HepG2 (cell line): ENCODE measurements around the gene TMEM95. TPM values are rescaled to one million over a fixed set of nuclear protein-coding genes. Genes with fewer than 3 reads are reported as not detected.

Experiments
- ATAC-seq: fragments of 200-7000 bp; cut with Tn5 transposase; 3 replicates; pipeline ENCODE4 v1.9.1; 2020; ENCODE audit warnings: mild to moderate bottlenecking, moderate library complexity
- BruUV-seq: library from RNA; stranded (reverse); fragments of 400-500 nt; replicated peaks from 2 replicates; lab custom pipeline; 2021; lab: Mats Ljungman, UMichigan
- CTCF ChIA-PET: fragments of 300-600 bp; formaldehyde crosslinking; extraction: SDS; loops from one replicate; lab custom pipeline; 2021; ENCODE audit warnings: low total read pairs, inconsistent platforms, low intra/inter-chr PET ratio; lab: Yijun Ruan, JAX
- POLR2A ChIA-PET: fragments of 350-600 bp; sonication (Branson Sonifier 250); formaldehyde crosslinking; loops from one replicate; lab custom pipeline; 2020; ENCODE audit warnings: antibody characterized with exemption, inconsistent platforms; lab: Yijun Ruan, JAX
- DNase-seq: peaks from one replicate; pipeline ENCODE4 v3.0.0-alpha.2; 2015; ENCODE audit warnings: low spot score
- FAIRE-seq: peaks from 3 replicates; lab custom pipeline; 2011; peaks lifted over from hg19 to GRCh38; lab: Jason Lieb, UNC
- H2AFZ ChIP-seq: one replicate; pipeline ENCODE4 v1.6.1; 2011; ENCODE audit warnings: low read length, inconsistent platforms
- H3K27ac ChIP-seq: fragments of 300-600 bp; 3 replicates; pipeline ENCODE4 v1.8.0; 2011; ENCODE audit warnings: mixed run types, mild to moderate bottlenecking, mixed read lengths, low read length, inconsistent platforms; ENCODE audit not compliant: insufficient read depth; ENCODE audit errors: extremely low read length
- H3K27me3 ChIP-seq, 2 experiments: fragments of 200-600 bp in 1 of 2; 2 replicates in 1 of 2; 3 replicates in 1 of 2; pipeline versions ENCODE4 v1.6.0 to v1.8.0; 2011; ENCODE audit warnings: low read length in 2 of 2, mild to moderate bottlenecking in 2 of 2, moderate library complexity in 2 of 2, inconsistent platforms in 1 of 2; ENCODE audit not compliant: insufficient read depth in 2 of 2, control insufficient read depth in 1 of 2
- H3K36me3 ChIP-seq, 2 experiments: fragments of 200-600 bp in 1 of 2; replicated peaks in 1 of 2; 2 replicates in 1 of 2; 3 replicates in 1 of 2; pipeline versions ENCODE4 v1.5.1 to v1.8.0; 2011; ENCODE audit warnings: low read length in 2 of 2, inconsistent platforms in 1 of 2; ENCODE audit not compliant: insufficient read depth in 2 of 2, control insufficient read depth in 1 of 2
- H3K4me1 ChIP-seq: 2 replicates; pipeline ENCODE4 v1.5.1; 2012; ENCODE audit warnings: low read length, inconsistent platforms; ENCODE audit not compliant: insufficient read depth
- H3K4me2 ChIP-seq: 2 replicates; pipeline ENCODE4 v1.6.0; 2011; ENCODE audit warnings: low read depth, low read length, inconsistent platforms
- H3K4me3 ChIP-seq, 3 experiments: fragments of 200-600 bp in 1 of 3; sonication (generic), shearing (Covaris generic) in 1 of 3; replicated peaks in 1 of 3; 2 replicates each; pipeline ENCODE4 v1.5.1; 2011 to 2016; ENCODE audit warnings: low read length in 3 of 3, inconsistent platforms in 2 of 3, low read depth in 2 of 3, mild to moderate bottlenecking in 2 of 3, control low read depth in 1 of 3, mixed read lengths in 1 of 3; ENCODE audit not compliant: insufficient read depth in 1 of 3
- H3K79me2 ChIP-seq: one replicate; pipeline ENCODE4 v1.6.1; 2011; ENCODE audit warnings: low read length, inconsistent platforms; ENCODE audit not compliant: insufficient read depth
- H3K9ac ChIP-seq: 2 replicates; pipeline ENCODE4 v1.6.0; 2011; ENCODE audit warnings: mild to moderate bottlenecking, low read depth, low read length, inconsistent platforms; ENCODE audit not compliant: insufficient read depth
- H3K9me3 ChIP-seq: 2 replicates; pipeline ENCODE4 v1.5.1; 2012; ENCODE audit warnings: mild to moderate bottlenecking, low read length
- H4K20me1 ChIP-seq: 2 replicates; pipeline ENCODE4 v1.6.0; 2011; ENCODE audit warnings: inconsistent platforms, mild to moderate bottlenecking, low read length, moderate library complexity; ENCODE audit not compliant: insufficient read depth
- ELF1 ChIP-seq: sonication (generic); formaldehyde crosslinking; IDR thresholded peaks from 2 replicates; pipeline ENCODE4 v1.4.0; 2020; ENCODE audit warnings: missing genetic modification reagents
- NCOA5 ChIP-seq: sonication (generic); formaldehyde crosslinking; IDR thresholded peaks from 2 replicates; pipeline ENCODE4 v1.4.0; 2020; ENCODE audit warnings: missing genetic modification reagents
- NPAS2 ChIP-seq: sonication (generic); formaldehyde crosslinking; IDR thresholded peaks from 2 replicates; pipeline ENCODE4 v1.8.0; 2022; ENCODE audit warnings: mild to moderate bottlenecking, missing genetic modification reagents, borderline replicate concordance
- SALL1 ChIP-seq: sonication (generic); formaldehyde crosslinking; IDR thresholded peaks from 2 replicates; pipeline ENCODE4 v1.8.0; 2022; ENCODE audit warnings: mild to moderate bottlenecking, missing genetic modification reagents
- ZNF543 ChIP-seq: sonication (generic); formaldehyde crosslinking; IDR thresholded peaks from 2 replicates; pipeline ENCODE4 v1.4.0; 2020; ENCODE audit warnings: mild to moderate bottlenecking, missing genetic modification reagents
- ZNF607 ChIP-seq: sonication (generic); formaldehyde crosslinking; IDR thresholded peaks from 2 replicates; pipeline ENCODE4 v1.5.1; 2020; ENCODE audit warnings: missing genetic modification reagents, mild to moderate bottlenecking, borderline replicate concordance
- ZNF615 ChIP-seq: sonication (generic); formaldehyde crosslinking; IDR thresholded peaks from 2 replicates; pipeline ENCODE4 v1.5.0; 2020; ENCODE audit warnings: mild to moderate bottlenecking, missing genetic modification reagents, borderline replicate concordance
- ZNF775 ChIP-seq: sonication (generic); formaldehyde crosslinking; IDR thresholded peaks from 2 replicates; pipeline ENCODE4 v1.4.0; 2020; ENCODE audit warnings: missing genetic modification reagents, mild to moderate bottlenecking, moderate library complexity, borderline replicate concordance
- WGBS: methylation state at CpG from one replicate; pipeline ENCODE4 v1.1.6; 2017; ENCODE audit warnings: low lambda C conversion rate; 5-methylcytosine and 5-hydroxymethylcytosine counted together
- in situ Hi-C: cut with HindIII; loops from 2 replicates; pipeline ENCODE4 v1.10.0; 2017; ENCODE audit warnings: low pct_unique_long_range_greater_than_20kb; ENCODE audit not compliant: extremely low pct_ligation_motif_present
- intact Hi-C: fragments of 100-400 bp; cut with micrococcal nuclease; formaldehyde crosslinking; loops from one replicate; pipeline ENCODE4 v1.10.0; 2022; ENCODE audit not compliant: unreplicated experiment
- polyA plus RNA-seq, 8 experiments: library from polyadenylated mRNA; depleted of rRNA in 3 of 8; stranded (reverse) in 7 of 8; unstranded in 1 of 8; fragments of >200 nt; fragmentation: Illumina TruSeq in 4 of 8; extraction: Trizol in 4 of 8; gene quantifications; 2 replicates each; pipeline versions ENCODE4 v1.2.1 to v1.2.3, GENCODE V29; 2011 to 2016; ENCODE audit warnings: low read depth in 4 of 8, missing spikeins in 1 of 8, mixed read lengths in 1 of 8; ENCODE audit not compliant: insufficient read depth in 1 of 8
- total RNA-seq, 5 experiments: library from RNA; depleted of rRNA; stranded (reverse); fragments of >200 nt; fragmentation: Illumina TruSeq; extraction: Trizol; gene quantifications; 2 replicates each; pipeline ENCODE4 v1.2.3, GENCODE V29; 2016; ENCODE audit warnings: low read depth in 1 of 5

The TMEM95 gene
- total and polyA plus RNA-seq, 2 of the 13 experiments (the other 11 are each of a cell fraction or from before 2014, with no cell fraction given) = not detected

DNA sequence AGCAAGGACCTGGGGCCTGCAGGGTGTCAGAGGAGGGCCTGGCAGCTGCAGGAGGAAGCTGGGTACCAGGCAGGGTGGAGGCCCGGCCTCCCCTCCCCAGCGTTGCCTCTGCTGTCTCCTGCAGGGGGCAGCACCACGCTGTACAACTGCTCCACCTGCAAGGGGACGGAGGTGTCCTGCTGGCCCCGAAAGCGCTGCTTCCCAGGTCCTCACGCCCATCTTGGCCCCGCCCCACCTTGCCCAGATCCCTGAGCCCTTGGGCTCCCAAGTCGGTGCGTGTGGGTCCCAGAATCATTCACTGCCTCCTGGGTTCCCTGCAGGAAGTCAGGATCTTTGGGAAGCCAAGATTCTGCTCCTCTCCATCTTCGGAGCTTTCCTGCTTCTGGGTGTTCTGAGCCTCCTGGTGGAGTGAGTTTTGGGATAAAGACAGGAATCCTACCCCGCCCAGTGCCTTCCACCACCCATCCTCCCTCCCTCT, 1.2 kb downstream of the TMEM95 start (continued):
- peak; percentile 33; the same call in 1 of the 2 replicates for TF ChIP-seq ELF1 (CRISPR knock-in tag)

DNA sequence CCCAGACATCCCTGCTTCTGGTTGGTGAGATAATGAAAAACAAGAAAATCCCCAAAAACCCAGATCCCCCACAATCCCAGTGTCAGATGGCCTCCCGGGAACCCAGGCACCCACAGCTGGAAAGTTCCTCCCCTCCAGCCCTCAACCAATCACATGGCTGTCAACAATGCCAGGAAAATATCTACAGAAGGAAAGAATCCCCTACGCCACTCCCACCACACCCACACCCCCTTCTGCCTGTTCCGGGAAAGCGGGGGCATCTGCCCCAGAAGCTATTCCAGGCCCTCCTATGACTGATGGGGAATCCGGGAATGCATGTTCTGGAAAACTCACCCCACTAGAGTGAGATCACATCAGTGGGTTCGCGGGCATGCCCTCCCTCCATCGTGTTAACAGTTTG, 1.8 kb downstream of the TMEM95 start:
- Histone ChIP-seq H3K27ac (no peak overlapping the region), H3K36me3 (no peaks in the 10 kb centered on the region), H3K4me2 (no peak overlapping the region), H3K9me3 (no peaks in the 10 kb centered on the region), H4K20me1 (no peaks in the 10 kb centered on the region), H3K79me2 (no peaks in the 10 kb centered on the region), H3K4me3 (no peak overlapping the region), H3K4me1 (peaks cover 26% of the 10 kb centered on the region), H3K9ac (no peak overlapping the region), H3K27me3 (peaks cover 0 to 11% of the 10 kb centered on the region in 2 experiments; a peak in 1 of 5 replicates), H2AFZ (no peak overlapping the region)
- BruUV-seq = no TSS peak
- no peak for DNase-seq
- FAIRE-seq = no peak
- POLR2A ChIA-PET = interaction anchor here (0.9 to 1.6 kb wide), 2 partner anchors 122 to 201 kb away, joined by 3 to 4 read pairs; partner anchors contain the start of gene ZBTB4
- intact Hi-C loops = loop anchor here (5.0 to 10.0 kb wide), 4 partner anchors 46 to 208 kb away; partner anchors contain the start of genes POLR2A, SENP3, SLC35G6 and TMEM256
- in situ Hi-C loops = loop anchor here (5.0 kb wide), 1 partner anchor 81 kb away; the partner anchor contains the start of genes FGF11 and TMEM102
- CTCF ChIA-PET = interaction anchor here (0.7 to 2.0 kb wide), 2 partner anchors 80 to 89 kb away, joined by 3 to 11 read pairs; partner anchors contain the start of gene CHRNB1
- WGBS = 39% methylated on average over 7 of the region's 8 CpGs
- no peak for TF ChIP-seq ZNF543 (CRISPR knock-in tag)
- TF ChIP-seq SALL1 (CRISPR knock-in tag) = no peak
- no peak for TF ChIP-seq NPAS2 (CRISPR knock-in tag)
- no peak for TF ChIP-seq ZNF615 (CRISPR knock-in tag)
- TF ChIP-seq ZNF775 (CRISPR knock-in tag) = no peak
- no peak for TF ChIP-seq ZNF607
- TF ChIP-seq NCOA5 = no peak
- TF ChIP-seq, all 625 proteins: peak for 0
- no peak for ATAC-seq
